Stimulated activated CD8-positive, alpha-beta memory T cell treated with anti-CD3 and anti-CD28 coated beads, Interleukin-7, amount 100 ng/mL, for 4 hours (primary cell): Measurements from ENCODE around the gene SERINC5.
"Not testable (repeated sequence)": the region's sequence is repeated elsewhere in the genome, so short reads cannot be mapped to it uniquely, and the experiment has no call there.

Source experiments
- DNase-seq, 2 donors: peaks; one replicate each; pipeline ENCODE4 v3.0.0-alpha.2; 2020; ENCODE audit warnings: low read depth in 2 of 2

The SERINC5 gene

DNA sequence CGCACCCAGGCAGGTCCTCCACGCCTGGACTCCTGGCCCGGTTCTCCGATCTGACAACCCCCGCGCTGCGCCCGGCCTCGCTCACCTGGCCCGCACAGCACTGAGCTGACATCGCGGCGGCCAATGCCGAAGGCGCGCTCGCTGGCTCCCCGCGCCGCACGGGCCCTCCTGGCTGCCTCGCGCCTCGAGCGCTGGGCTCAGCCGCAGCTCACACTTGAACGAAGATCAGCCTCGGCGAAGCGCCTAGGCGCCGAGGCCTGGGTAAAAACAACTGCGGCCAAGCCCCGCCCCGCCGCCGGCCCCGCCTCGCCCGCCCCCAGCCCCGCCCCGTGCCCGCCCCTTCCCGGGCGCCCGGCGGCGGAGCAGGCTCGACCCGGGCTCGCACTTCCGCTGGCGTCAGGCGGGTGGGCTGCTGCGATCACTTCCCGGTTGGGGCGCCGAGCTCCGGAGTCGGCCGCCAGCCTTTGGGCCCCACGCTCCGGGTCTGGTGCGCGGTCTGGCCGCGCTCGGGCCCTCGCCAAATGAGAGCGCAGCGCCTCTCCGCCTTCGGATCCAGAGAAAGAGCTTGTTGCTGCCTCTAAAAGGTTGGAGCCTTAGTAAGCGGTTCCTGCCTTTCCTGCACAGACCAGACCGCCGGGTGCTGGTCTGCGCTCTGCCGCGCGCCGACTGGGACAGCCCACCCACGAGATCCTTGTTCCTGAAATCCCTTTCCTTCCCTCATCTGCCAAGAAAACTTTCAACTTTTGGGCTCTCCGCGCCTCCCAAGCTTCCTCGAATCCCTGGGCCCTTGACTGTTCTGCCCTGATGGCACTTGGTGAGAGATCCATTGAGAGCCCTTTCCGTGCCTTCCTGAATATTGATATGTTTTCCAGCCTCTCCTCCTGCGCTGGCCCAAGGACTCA lies at the start of gene SERINC5:
Gene SERINC5 (minus strand): TSS at position 238 of the 902 bp plus-strand sequence. CDS start 126 bp downstream, at position 112.
- DNase-seq, result peak; percentile 67 to 84

DNA sequence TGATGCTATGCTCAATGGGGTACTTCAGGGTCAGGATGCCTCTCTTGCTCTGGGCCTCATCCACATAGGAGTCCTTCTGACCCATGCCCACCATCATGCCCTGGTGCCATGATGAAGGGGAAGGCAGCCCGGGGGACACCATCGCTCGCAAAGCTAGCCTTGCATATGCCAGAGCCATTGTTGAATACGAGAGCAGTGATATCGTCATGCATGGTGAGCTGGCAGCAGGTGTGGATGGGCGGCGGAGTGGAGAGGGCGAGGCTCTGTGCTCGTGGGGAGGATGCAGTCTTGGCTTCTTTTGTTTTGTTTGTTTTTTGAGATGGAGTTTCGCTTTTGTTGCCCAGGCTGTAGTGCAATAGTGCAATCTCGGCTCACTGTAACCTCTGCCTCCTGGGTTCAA lies 46.8 kb upstream of the SERINC5 start:
- no peak for DNase-seq

DNA sequence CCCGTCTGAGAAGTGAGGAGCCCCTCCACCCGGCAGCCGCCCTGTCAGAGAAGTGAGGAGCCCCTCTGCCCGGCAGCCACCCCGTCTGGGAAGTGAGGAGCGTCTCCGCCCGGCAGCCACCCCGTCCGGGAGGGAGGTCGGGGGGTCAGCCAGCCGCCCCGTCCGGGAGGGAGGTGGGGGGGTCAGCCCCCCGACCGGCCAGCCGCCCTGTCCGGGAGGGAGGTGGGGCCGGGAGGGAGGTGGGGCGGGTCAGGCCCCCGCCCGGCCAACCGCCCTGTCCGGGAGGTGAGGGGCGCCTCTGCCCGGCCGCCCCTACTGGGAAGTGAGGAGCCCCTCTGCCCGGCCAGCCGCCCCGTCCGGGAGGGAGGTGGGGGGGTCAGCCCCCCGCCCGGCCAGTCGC lies 45.5 kb upstream of the SERINC5 start:
- DNase-seq, result not testable (repeated sequence)

DNA sequence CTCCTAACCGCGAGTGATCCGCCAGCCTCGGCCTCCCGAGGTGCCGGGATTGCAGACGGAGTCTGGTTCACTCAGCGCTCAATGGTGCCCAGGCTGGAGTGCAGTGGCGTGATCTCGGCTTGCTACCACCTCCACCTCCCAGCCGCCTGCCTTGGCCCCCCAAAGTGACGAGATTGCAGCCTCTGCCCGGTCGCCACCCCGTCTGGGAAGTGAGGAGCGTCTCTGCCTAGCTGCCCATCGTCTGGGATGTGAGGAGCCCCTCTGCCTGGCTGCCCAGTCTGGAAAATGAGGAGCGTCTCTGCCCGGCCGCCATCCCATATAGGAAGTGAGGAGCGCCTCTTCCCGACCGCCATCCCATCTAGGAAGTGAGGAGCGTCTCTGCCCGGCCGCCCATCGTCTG lies 44.9 kb upstream of the SERINC5 start:
- DNase-seq, result not testable (repeated sequence)

DNA sequence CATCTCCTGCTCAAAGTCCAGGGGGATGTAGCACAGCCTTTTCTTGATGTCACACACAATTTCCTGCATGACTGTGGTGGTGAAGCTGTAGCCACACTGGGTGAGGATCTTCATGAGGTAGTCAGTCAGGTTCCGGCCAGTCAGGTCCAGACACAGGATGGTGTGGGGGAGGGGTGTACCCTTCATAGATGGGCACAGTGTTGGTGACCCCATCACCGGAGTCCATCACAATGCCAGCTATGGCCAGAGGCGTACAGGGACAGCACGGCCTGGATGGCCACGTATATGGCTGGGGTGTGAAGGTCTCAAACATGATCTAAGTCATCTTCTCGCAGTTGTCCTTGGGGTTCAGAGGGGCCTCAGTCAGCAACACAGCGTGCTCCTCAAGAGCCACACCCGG lies 44.3 kb upstream of the SERINC5 start:
- DNase-seq, result no peak

DNA sequence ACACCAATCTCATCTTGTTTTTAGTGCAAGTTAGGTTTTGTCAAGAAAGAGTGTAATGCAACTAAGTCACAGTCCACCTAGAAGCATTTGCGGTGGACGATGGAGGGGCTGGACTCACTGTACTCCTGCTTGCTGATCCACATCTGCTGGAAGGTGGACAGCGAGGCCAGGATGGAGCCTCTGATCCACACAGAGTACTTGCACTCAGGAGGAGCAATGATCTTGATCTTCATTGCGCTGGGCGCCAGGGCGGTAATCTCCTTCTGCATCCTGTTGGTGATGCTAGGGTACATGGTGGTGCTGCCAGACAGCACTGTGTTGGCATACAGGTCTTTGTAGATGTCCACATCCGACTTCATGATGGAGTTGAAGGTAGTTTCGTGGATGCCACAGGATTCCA lies 43.8 kb upstream of the SERINC5 start:
- DNase-seq, result no peak

DNA sequence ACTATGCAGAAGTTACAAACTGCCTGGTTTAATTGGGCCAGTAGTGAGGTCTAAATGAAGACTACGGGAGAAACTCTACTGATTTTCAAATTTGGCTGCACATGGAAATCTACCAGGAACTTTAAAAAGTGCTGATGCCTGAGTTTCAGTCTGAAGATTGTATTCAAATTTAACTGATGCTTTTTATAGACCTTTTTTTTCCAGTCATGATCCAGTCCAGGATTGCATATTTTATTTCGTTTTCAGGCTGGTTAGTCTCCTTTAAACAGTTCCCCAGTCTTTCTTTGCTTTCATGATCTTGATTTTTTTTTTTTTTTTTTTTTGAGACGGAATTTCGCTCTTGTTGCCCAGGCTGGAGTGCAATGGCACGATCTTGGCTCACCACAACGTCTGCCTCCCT lies 40.3 kb upstream of the SERINC5 start:
- no peak for DNase-seq

DNA sequence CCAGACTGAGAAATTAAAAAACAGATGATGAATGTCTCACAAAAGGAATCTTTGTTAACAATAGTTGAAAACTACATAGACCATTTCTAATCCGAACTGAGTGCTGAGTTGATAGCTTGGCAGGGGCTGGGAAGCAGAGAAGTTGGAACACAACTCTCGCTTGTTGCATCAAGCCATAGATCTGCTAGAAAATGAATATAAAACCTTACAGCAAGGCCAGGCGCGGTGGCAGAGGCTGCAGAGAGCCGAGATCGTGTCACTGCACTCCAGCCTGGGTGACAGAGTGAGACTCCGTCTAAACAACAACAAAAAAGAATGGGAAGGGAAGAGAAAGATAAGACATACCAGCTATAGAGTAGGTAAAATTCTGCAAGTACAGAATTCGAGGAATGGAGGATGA lies 35.9 kb upstream of the SERINC5 start:
- no peak for DNase-seq

DNA sequence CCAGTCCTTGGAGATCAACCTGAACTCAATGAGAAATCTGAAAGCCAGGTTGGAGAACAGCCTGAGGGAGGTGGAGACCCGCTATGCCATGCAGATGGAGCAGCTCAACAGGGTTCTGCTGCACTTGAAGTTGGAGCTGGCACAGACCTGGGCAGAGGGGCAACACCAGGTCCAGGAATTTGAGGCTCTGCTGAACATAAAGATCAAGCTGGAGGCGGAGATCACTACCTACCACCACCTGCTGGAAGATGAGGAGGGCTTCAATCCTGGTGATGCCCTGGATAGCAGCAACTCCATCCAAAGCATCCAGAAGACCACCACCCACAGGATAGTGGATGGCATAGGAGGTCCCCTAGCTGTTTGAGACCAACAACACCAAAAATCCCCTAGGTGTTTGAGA lies 33.5 kb upstream of the SERINC5 start:
- DNase-seq, result no peak

DNA sequence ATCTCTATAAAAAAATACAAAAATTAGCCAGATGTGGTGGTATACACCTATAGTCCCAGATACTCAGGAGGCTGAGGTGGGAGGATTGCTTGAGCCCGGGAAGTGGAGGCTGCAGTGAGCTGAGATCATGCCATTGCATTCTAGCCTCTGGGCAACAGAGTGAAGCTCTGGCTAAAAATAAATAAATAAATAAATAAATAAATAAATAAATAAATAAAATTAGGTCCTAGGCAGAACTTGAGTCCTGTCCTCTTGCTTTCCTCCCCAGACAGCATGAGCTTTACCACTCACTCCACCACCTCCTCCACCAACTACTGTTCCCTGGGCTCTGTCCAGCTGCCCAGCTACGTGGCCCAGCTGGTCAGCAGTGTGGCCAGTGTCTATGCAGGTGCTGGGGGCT lies 32.3 kb upstream of the SERINC5 start:
- DNase-seq, result no peak

DNA sequence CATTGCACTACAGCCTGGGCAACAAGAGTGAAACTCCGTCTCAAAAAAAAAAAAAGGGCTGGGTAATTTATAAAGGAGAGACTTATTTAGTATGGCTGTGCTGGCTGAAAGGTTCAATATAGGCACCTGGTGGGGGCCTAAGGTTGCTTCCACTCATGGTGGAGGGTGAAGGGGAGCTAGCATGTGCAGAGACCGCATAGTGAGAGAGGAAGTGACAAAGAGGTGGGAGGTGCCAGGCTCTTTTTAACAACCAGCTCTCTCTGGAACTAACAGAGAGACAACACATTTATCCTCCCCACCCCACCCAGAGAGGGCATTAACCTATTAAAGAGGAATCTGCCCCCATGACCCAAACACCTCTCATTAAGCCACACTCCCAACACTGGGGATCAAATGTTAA lies 28.9 kb upstream of the SERINC5 start:
- no peak for DNase-seq

DNA sequence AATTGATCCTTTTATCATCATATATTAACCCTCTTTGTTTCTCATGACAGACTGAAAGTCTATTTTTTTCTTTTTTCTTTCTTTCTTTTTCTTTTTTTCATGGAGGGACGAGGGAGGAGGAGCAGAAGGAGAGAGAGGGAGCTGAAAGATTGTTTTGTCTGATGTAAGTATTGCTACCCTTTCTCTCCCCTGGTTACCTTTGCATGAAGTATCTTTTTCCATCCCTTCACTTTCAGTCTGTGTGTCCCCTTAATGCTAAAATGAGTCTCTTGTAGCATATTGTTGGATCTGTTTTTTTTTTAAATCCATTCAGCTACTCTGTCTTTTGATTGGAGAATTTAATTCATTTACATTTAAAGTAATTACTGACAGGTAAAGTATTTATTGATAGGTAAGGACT lies 27.5 kb upstream of the SERINC5 start:
- DNase-seq, result no peak

DNA sequence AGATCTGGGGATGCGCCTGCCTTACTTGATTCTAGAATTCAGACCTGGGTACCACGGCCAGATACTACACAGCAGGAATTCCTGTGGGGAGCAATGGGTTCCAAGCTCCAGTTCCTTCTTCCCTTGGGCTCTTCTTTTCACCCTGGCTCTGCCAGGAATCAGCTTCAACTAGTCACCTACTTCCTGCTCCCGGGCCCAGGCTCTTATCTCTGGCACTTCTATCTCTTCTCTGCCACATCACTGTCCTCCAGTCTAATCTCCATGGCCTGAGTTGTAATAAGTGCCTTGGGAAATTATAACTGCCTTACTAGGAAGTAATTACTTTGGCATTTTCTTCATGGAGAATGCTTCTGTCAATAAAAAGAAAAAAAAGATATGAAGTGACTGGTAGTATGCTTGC lies 26.2 kb upstream of the SERINC5 start:
- no peak for DNase-seq

DNA sequence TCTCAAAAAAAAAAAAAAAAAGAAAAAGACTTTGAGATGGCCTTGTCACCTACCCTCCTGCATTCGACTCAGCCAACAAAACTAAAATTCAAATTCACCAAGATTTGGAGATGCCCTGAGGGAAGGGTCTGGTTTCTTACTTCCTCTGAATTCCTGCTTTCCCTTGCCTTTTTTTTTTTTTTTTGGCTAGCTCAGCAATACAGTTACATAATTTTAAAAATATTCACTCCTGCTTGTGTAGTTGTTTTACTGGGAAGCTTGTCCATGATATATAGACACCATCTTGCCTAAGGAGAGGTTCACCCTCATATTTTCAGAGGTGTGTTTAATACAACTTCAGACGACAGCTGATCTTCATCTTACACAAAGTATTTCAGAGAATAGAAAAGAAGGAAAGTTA lies 21.3 kb upstream of the SERINC5 start:
- DNase-seq, result no peak

DNA sequence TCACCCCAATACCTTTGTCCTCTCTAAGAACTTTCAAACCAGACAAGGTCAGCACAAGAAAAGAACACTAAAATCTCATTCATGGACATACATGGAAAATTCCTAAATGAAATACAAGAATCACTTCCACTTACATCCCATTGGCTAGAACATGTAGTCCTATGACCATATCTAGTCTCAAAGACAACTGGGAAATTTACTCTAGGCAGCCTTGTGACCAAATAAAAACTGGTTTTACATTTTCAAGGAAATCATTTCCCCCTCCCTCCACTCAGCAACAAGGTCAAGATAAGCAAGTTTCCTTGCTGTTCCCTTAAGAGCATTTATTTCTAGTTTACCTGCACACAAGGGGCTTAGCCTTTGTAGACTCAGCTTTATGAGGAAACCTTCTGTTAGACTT lies 20.3 kb upstream of the SERINC5 start:
- no peak for DNase-seq

DNA sequence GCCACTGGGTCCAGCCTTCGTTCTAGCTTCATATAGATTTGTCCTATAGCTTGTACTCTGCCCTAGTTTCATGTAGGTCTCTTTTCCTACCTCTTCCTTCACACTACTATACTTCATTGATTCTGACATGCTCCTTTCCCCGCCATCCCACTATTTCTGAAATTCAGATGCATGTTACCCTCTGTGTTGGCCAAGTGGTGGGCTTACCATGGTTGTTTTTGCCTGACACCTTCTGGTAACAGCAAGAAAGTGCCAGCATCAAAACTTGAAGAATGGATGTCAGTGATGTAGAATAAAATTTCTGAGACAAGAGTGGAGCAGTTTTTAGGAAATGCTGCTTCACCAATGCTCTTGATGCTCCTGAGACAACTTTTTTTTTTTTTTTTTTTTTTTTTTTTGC lies 19.5 kb upstream of the SERINC5 start:
- DNase-seq, result no peak

DNA sequence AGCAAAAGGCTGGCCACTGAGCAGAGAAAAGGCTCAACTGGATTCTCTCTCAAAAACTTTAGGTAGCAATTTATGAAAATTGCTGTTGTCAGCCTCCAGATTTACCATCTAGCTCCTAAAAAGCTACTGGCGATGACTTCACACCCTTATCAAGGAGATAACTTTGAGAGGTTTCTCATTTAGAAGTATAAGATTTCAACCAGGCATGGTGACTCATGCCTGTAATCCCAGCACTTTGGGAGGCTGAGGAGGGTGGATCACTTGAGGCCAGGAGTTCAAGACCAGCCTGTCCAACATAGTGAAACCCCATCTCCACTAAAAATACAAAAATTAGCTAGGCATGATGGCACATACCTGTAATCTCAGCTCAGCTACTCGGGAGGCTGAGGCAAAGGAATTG lies 14.7 kb upstream of the SERINC5 start:
- not testable (repeated sequence) for DNase-seq

DNA sequence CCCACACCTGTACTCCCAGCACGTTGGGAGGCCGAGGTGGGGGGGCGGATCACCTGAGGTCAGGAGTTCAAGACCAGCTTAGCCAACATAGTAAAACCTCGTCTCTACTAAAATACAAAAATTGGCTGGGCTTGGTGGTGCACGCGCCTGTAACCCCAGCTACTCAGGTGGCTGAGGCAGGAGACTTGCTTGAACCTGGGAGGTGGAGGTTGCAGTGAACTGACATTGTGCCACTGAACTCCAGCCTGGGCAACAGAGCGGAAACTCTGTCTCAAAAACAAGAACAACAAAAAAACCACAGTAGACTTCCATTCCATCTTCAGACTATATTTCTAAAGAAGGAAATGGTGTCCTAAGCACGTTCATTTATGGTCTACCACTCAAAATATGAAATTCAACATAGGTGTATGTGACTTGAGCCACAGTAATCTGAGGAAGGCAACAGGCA lies 14.2 kb upstream of the SERINC5 start:
- DNase-seq, result no peak

DNA sequence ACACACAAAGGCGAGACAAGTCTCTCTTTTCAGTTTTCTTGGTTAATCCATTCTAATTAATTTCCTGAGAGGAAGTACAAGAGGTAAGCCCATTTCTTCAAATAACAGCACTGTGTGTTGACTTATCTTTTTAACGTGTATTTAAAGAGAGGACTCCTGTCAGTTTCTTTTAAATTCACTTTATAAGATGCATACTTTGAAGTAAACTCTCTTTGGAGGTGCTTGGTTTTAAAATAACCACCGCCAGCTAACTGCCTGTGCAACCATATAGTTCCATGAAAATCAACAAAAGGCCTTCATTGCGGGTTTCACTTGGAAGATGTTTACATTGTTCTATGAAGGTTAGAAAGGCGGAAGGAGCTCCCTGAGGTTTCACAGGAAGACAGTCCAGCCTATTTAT lies 13.1 kb upstream of the SERINC5 start:
- DNase-seq, result no peak

DNA sequence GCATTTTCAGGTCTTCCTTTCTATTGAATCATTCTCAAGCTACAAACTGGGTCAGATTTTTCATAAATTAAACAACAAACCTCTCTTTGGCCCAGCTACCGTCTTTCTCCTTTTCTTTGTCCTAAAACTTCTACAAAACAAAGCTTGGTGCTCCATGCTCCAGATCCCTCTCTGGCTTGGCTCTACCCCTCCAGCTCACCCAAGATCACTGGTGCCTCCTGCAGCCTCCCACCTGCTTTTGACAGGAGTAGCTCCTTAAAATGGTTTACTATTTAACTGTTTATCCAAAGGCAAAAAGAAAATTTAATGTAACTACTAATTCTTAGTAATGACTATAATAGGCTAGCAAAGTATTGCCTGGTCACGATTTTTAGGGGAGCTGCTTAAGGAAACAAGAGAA lies 10.7 kb upstream of the SERINC5 start:
- DNase-seq, result no peak

DNA sequence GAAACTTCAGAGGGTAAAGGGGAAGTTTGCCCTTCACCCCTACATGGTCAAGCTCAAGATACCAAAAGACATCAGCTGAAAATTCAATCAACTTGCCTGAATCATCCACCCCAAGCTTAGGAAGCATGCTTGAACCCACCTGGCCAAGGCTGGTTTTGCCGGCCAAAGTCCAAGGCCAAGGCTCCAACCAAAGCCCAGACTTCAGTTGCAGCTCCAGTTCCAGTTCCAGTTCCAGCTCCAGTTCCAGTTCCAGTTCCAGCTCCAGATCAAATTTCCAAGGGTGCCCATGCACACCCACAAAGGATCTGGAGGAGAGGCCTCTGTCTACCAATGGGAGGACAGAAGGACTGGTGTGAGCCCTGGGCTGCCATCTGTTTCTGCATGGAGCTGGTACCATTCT lies 4.6 kb upstream of the SERINC5 start:
- no peak for DNase-seq

DNA sequence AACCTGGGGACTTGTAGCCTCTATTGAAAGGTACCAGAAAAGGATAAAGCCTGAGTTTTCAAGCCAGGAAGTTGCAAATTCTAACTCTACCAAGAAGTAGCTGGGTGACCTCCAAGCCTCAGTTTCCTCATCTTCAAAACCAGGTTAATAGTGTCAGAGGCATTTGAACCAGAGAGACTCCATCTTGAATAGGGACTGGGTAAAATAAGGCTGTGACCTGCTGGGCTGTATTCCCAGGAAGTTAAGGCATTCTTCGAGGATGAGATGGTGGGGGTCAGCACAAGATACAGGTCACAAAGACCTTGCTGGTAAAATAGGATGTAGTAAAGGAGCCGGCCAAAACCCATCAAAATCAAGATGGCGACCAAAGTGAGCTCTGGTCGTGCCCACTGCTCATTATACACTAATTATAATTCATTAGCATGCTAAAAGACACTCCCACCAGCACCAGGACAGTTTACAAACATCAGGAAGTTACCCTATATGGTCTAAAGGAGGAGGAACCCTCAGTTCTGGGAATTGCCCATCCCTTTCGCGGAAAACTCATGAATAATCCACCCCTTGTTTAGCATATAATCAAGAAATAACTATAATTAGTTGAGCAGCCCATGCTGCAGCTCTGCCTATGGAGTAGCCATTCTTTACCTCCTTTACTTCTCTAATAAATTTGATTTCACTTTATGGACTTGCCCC lies 3.8 kb upstream of the SERINC5 start:
- no peak for DNase-seq

DNA sequence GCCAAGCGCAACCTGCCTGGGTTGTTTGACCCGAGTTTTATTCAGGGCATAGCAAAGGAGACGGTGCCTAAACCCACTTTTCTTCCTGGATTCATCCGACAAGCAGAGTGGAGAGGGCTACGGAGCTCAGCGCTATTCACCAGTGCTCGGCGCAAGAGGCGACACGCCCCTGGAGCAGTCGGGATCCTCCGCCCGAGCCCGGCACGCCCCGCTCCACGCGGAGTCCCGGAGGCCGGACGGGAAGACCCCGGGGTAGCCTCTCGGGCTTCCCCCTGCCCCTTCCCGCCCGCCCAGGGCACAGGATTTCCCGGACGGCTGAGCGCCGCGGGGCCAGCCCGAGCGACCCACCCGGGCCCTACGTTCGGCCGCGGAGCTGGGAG lies 427 bp downstream of the SERINC5 start:
- DNase-seq, result peak in 1 of 2 donors; percentile 36
